ENCODE data around the gene ARHGAP29. TPM values are rescaled to one million over a fixed set of nuclear protein-coding genes. Genes with fewer than 3 reads are reported as not detected.
A peak's percentile ranks its signal among the peaks of the same experiment; 100 is the strongest.

The ARHGAP29 gene
- total RNA-seq, 6 experiments from 2014 or later: 36.9 to 60.3 (median 52.9) TPM

DNA sequence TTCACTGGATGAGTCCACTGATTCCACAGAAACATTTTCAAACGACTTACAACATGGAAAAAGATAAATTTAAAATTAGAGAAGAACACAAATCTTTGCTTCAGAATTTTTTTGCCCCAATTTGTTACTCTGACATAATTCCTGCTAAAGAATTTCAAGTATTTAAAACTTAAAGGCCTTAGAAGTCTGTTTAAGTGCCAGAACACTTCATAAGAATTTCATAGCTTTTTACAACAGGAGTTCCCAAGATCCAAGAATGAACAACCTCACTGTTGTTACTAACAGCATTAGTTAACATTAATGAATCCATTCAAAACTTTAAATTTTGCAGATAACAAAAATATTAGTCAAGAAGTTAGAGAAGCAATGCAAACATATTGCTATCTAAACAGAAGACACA is 31.7 kb downstream of the ARHGAP29 start:
- TF ChIP-seq, protein P1, sequence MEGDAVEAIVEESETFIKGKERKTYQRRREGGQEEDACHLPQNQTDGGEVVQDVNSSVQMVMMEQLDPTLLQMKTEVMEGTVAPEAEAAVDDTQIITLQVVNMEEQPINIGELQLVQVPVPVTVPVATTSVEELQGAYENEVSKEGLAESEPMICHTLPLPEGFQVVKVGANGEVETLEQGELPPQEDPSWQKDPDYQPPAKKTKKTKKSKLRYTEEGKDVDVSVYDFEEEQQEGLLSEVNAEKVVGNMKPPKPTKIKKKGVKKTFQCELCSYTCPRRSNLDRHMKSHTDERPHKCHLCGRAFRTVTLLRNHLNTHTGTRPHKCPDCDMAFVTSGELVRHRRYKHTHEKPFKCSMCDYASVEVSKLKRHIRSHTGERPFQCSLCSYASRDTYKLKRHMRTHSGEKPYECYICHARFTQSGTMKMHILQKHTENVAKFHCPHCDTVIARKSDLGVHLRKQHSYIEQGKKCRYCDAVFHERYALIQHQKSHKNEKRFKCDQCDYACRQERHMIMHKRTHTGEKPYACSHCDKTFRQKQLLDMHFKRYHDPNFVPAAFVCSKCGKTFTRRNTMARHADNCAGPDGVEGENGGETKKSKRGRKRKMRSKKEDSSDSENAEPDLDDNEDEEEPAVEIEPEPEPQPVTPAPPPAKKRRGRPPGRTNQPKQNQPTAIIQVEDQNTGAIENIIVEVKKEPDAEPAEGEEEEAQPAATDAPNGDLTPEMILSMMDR (IDR thresholded peaks at IDR 0.05): no peak
- DNase-seq: no peak
- H3K36me3 Mint-ChIP-seq (ENCODE audit: low read depth): peaks cover 51% of the 10 kb centered on the region
- H3K27me3 Mint-ChIP-seq (ENCODE audit: insufficient read depth): no peaks in the 10 kb centered on the region; the same call in none of the 2 replicates
- H3K4me1 Mint-ChIP-seq (ENCODE audit: low read depth): peaks cover 44% of the 10 kb centered on the region
- peaks cover 7% of the 10 kb centered on the region for H3K9me3 Mint-ChIP-seq
- H3K27ac Mint-ChIP-seq: 0 out of 2 replicates have a peak overlapping the region, but pooled peaks have one; percentile 15
- H3K4me3 Mint-ChIP-seq: no peak overlapping the region

DNA sequence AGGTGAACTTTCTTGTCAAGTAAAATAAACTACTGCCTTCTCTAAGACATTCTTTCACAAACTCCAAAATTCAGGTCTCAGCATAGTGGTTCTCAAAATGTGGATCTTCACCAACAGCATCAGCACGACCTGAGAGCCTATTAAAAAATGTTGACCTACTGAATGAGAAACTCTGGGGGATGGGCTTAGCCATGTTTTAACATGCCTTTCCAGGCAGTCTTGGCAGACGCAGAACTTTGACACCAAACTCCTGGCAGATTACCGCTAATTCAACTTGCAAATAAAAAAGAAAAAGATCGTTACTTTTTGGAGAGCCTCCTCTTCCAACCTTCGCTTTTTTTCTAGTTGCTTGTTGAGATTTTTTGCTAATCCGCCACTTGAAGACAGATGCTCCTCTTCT is 35.1 kb downstream of the ARHGAP29 start:
- Mint-ChIP-seq H3K36me3 (ENCODE audit: low read depth) (peaks cover 58% of the 10 kb centered on the region), H3K27me3 (ENCODE audit: insufficient read depth) (no peaks in the 10 kb centered on the region; the same call in none of the 2 replicates), H3K4me3 (no peak overlapping the region), H3K9me3 (no peaks in the 10 kb centered on the region), H3K4me1 (ENCODE audit: low read depth) (peaks cover 37% of the 10 kb centered on the region), H3K27ac (no peak overlapping the region)
- no peak for DNase-seq
- TF ChIP-seq, protein P1 (IDR thresholded peaks at IDR 0.05): no peak

DNA sequence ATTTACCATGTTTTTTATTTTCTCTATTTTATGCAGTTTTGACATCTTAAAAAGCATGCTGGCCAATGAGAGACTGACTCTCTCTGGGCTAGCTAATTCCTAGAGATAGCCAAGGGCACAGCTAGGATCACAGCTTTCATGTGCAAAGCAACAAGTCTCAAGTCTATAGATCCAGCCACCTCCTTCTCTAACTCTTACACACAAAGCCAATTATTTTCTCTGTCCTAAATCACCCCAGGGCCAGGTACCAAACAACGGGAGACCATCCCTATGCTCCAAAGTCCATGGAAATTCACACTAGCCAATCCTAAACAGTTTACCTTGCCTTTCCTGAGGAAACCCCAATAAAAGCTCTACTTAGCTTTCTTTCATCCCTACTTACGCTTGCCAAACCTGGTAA is 38.0 kb downstream of the ARHGAP29 start:
- no peak overlapping the region for H3K4me3 Mint-ChIP-seq
- TF ChIP-seq, protein P1 (IDR thresholded peaks at IDR 0.05): no peak
- no peaks in the 10 kb centered on the region; the same call in none of the 2 replicates for H3K27me3 Mint-ChIP-seq (ENCODE audit: insufficient read depth)
- peaks cover 31% of the 10 kb centered on the region for H3K4me1 Mint-ChIP-seq (ENCODE audit: low read depth)
- no peaks in the 10 kb centered on the region for H3K9me3 Mint-ChIP-seq
- DNase-seq: no peak
- no peak overlapping the region for H3K27ac Mint-ChIP-seq
- H3K36me3 Mint-ChIP-seq (ENCODE audit: low read depth): peaks cover 62% of the 10 kb centered on the region

DNA sequence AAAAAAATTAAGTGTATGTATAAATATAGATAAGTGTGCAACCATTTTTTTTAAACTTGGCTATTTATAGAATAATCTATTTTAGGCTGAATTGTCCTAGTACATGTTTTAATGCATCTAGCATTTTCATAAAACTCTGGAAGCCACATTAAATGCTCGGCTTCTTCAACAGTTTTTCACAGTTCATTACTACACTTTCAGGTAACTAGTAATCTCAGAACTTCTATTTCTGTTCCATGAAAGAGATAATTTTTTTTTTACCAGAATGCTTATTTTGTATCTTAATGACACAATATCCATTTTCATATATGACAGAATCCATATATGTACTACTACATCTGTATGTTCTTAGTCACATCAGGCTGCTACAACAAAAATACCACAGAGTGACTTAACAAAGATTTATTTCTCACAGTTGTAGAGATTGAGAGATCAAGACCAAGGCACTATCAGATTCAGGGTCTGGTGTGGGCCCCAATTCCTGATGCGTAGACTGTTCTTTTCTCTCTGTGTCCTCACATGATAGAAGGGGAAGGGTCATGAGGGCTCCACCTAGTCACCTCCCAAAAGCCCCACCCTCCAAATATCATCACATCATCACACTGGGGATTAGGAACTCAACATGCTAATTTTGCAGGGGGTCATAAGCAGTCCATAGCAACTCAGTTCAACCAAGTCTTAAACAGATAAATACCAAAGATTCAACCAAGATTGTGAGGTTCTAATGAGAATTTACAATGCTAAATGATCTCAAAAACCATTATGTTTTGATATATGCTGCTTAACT is 43.1 kb downstream of the ARHGAP29 start:
- Mint-ChIP-seq H3K27ac (0 out of 2 replicates have a peak overlapping the region, but pooled peaks have one; percentile 29), H3K4me3 (no peak overlapping the region), H3K4me1 (ENCODE audit: low read depth) (peaks cover 28% of the 10 kb centered on the region), H3K36me3 (ENCODE audit: low read depth) (peaks cover 53% of the 10 kb centered on the region), H3K9me3 (no peaks in the 10 kb centered on the region), H3K27me3 (ENCODE audit: insufficient read depth) (no peaks in the 10 kb centered on the region)
- no peak for DNase-seq
- TF ChIP-seq, protein P1 (IDR thresholded peaks at IDR 0.05): no peak

DNA sequence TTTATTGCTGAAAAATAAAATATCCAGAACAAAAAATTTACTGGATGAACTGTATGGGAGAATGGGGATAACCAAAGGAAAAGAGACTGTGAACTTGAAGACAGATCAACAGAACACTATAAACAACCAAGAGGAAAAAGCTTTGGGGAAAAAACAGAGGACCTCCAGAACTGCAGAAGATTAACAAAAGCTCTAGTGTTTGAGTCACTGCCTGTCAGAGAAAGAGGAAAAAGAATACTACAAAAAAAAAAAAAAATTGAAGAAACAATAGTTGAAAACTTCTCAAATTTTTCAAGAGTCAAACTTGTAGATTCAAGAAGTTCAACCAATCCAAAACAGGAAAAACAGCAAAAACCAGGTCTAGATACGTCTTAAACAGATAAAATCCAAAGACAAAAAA is 44.3 kb downstream of the ARHGAP29 start:
- no peak overlapping the region for H3K4me3 Mint-ChIP-seq
- no peak overlapping the region; the same call in 1 of the 2 replicates for H3K27ac Mint-ChIP-seq
- H3K4me1 Mint-ChIP-seq (ENCODE audit: low read depth): peaks cover 28% of the 10 kb centered on the region
- H3K9me3 Mint-ChIP-seq: no peaks in the 10 kb centered on the region
- H3K36me3 Mint-ChIP-seq (ENCODE audit: low read depth): peaks cover 56% of the 10 kb centered on the region
- no peak for DNase-seq
- TF ChIP-seq, protein P1 (IDR thresholded peaks at IDR 0.05): no peak
- no peaks in the 10 kb centered on the region for H3K27me3 Mint-ChIP-seq (ENCODE audit: insufficient read depth)
